HL-60 (cell line): ENCODE results near the gene TTLL8.

Source experiments
- DNase-seq, 2 experiments: peaks; one replicate each; pipeline ENCODE4 v3.0.0-alpha.2; 2010 to 2020; ENCODE audit warnings: low read depth in 1 of 2, low spot score in 1 of 2
- H3K27ac ChIP-seq: fragments of 250-450 bp; sonication (Bioruptor Pico); replicated peaks from 2 replicates; pipeline ENCODE4 v1.5.1; 2020; ENCODE audit warnings: mild to moderate bottlenecking, moderate library complexity
- H3K27me3 ChIP-seq: fragments of 250-450 bp; sonication (Bioruptor Pico); 2 replicates; pipeline ENCODE4 v1.5.1; 2021; ENCODE audit warnings: mild to moderate bottlenecking, moderate library complexity; ENCODE audit not compliant: insufficient read depth, poor library complexity, severe bottlenecking
- H3K4me3 ChIP-seq: replicated peaks from 2 replicates; pipeline ENCODE4 v1.5.1; 2011; ENCODE audit warnings: mild to moderate bottlenecking, control low read depth, low read length; ENCODE audit not compliant: insufficient read depth
- GABPA ChIP-seq: IDR thresholded peaks from 2 replicates; pipeline ENCODE4 v1.6.1; 2012; ENCODE audit warnings: low read depth
- POLR2AphosphoS5 ChIP-seq: IDR thresholded peaks from 2 replicates; pipeline ENCODE4 v1.6.1; 2012; ENCODE audit warnings: low read depth
- SPI1 ChIP-seq: IDR thresholded peaks from 2 replicates; pipeline ENCODE4 v1.6.1; 2012; ENCODE audit warnings: low read depth, mild to moderate bottlenecking, borderline replicate concordance
- TF ChIP-seq, protein P1 (sequence below): IDR thresholded peaks from 2 replicates; pipeline ENCODE4 v1.6.1; 2012; ENCODE audit warnings: low read depth; ENCODE audit not compliant: insufficient replicate concordance
- TF ChIP-seq, protein P2 (sequence below): IDR thresholded peaks from one replicate; pipeline ENCODE4 v1.5.1; 2011; ENCODE audit warnings: low read length, control low read depth, inconsistent platforms; ENCODE audit not compliant: insufficient read depth

The TTLL8 gene

DNA sequence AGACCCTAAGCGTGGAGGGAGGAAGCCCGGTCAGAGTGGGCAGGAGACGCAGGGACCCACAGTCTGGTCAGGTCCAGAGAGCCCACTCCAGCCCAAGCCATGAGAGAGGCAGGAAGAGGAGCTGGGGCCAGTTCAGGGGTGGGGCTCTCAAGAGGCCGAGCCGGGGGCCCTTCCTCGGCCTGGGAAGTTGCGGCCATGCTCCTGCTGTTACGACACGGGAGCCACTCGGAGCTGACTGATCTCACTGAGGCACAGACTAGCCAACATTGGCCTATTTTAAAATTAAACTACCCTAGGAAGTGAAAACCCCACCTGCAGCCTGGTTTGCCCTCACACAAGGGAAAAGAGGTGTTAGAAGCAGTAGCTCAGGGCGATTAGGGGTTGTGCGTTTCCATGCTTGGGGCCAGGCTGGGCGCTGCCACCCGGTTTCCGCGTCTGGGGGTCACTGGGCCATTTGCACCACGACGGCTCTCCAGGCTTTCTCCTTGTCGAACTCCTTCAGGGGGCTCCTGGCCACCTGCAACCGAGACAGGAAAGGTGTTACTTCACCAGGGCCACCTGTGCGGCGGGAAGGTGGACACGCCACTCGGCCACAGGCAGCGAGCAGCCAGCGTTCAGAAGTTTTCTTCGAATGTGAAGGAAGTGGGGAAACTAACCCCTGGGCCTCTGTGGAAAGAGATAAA lies 3.2 kb upstream of the TTLL8 start:
- no peak; the same call in 1 of the 2 replicates for TF ChIP-seq SPI1
- TF ChIP-seq POLR2AphosphoS5: peak; percentile 56; the same call in 1 of the 2 replicates
- H3K27me3 ChIP-seq: peaks cover 2% of the 10 kb centered on the region
- H3K27ac ChIP-seq: peak overlapping the region; percentile 85
- H3K4me3 ChIP-seq: no peak overlapping the region
- DNase-seq: peak in 1 of 2 experiments; percentile 39

DNA sequence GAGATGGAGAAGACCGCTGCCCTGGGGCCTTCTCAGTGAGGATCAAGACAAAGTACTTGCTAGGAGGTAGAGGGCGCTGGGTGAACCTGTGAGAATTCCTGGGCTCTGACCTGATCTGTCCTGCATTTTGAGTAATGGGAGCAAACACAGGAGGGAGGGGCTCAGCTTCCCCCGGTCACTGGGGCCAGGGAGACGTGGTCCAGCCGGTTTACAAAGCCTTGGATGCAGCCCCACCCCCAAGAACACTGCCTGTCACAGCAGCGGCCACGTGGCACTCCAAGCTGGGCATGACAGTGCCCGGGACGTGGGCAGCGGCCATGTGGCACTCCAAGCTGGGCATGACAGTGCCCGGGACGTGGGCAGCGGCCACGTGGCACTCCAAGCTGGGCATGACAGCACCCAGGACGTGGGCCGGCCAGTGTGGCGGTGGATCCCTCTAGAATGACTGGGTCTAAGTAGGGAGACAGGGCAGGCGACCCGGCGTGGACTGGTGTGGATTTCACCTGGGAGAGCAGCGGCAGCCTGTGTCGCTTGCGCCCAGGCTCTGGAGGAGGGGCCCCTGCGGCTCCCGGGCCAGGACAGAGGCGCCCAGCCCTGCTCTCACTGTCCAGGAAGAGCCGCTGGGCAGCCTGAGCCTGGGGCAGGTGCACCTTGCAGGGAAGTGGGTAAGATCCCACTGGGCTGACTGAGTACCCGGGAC lies 2.5 kb upstream of the TTLL8 start:
- no peak for TF ChIP-seq POLR2AphosphoS5
- TF ChIP-seq, protein P1, sequence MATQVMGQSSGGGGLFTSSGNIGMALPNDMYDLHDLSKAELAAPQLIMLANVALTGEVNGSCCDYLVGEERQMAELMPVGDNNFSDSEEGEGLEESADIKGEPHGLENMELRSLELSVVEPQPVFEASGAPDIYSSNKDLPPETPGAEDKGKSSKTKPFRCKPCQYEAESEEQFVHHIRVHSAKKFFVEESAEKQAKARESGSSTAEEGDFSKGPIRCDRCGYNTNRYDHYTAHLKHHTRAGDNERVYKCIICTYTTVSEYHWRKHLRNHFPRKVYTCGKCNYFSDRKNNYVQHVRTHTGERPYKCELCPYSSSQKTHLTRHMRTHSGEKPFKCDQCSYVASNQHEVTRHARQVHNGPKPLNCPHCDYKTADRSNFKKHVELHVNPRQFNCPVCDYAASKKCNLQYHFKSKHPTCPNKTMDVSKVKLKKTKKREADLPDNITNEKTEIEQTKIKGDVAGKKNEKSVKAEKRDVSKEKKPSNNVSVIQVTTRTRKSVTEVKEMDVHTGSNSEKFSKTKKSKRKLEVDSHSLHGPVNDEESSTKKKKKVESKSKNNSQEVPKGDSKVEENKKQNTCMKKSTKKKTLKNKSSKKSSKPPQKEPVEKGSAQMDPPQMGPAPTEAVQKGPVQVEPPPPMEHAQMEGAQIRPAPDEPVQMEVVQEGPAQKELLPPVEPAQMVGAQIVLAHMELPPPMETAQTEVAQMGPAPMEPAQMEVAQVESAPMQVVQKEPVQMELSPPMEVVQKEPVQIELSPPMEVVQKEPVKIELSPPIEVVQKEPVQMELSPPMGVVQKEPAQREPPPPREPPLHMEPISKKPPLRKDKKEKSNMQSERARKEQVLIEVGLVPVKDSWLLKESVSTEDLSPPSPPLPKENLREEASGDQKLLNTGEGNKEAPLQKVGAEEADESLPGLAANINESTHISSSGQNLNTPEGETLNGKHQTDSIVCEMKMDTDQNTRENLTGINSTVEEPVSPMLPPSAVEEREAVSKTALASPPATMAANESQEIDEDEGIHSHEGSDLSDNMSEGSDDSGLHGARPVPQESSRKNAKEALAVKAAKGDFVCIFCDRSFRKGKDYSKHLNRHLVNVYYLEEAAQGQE: no peak
- TF ChIP-seq, protein P2, sequence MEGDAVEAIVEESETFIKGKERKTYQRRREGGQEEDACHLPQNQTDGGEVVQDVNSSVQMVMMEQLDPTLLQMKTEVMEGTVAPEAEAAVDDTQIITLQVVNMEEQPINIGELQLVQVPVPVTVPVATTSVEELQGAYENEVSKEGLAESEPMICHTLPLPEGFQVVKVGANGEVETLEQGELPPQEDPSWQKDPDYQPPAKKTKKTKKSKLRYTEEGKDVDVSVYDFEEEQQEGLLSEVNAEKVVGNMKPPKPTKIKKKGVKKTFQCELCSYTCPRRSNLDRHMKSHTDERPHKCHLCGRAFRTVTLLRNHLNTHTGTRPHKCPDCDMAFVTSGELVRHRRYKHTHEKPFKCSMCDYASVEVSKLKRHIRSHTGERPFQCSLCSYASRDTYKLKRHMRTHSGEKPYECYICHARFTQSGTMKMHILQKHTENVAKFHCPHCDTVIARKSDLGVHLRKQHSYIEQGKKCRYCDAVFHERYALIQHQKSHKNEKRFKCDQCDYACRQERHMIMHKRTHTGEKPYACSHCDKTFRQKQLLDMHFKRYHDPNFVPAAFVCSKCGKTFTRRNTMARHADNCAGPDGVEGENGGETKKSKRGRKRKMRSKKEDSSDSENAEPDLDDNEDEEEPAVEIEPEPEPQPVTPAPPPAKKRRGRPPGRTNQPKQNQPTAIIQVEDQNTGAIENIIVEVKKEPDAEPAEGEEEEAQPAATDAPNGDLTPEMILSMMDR: no peak
- no peak for TF ChIP-seq GABPA
- no peak for TF ChIP-seq SPI1
- Histone ChIP-seq H3K27ac (peak overlapping the region; percentile 85), H3K27me3 (peaks cover 2% of the 10 kb centered on the region), H3K4me3 (no peak overlapping the region)
- DNase-seq: no peak

DNA sequence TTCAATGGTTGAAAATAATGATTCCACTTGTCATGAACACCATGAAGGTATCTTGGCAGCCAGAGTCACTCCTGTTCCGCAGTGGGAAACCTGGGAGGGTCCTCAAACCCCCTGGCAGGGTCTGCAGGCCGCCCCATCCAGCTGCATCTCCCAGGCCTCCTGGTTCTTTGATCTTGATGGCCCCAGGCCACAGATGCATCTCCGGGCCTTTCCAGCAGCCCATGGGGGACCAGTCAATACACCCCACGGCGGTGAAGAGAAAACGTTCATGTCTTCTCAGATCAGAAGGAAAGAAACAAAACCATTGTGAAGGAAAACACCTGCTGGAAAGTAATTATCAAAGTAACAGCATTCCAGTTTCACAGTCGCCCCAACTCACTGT lies 1.8 kb upstream of the TTLL8 start:
- no peak overlapping the region for H3K27ac ChIP-seq
- TF ChIP-seq GABPA (no peak), SPI1 (no peak), POLR2AphosphoS5 (no peak)
- TF ChIP-seq, protein P2: no peak
- TF ChIP-seq, protein P1: no peak
- DNase-seq: no peak
- no peak overlapping the region for H3K4me3 ChIP-seq
- peaks cover 2% of the 10 kb centered on the region for H3K27me3 ChIP-seq

DNA sequence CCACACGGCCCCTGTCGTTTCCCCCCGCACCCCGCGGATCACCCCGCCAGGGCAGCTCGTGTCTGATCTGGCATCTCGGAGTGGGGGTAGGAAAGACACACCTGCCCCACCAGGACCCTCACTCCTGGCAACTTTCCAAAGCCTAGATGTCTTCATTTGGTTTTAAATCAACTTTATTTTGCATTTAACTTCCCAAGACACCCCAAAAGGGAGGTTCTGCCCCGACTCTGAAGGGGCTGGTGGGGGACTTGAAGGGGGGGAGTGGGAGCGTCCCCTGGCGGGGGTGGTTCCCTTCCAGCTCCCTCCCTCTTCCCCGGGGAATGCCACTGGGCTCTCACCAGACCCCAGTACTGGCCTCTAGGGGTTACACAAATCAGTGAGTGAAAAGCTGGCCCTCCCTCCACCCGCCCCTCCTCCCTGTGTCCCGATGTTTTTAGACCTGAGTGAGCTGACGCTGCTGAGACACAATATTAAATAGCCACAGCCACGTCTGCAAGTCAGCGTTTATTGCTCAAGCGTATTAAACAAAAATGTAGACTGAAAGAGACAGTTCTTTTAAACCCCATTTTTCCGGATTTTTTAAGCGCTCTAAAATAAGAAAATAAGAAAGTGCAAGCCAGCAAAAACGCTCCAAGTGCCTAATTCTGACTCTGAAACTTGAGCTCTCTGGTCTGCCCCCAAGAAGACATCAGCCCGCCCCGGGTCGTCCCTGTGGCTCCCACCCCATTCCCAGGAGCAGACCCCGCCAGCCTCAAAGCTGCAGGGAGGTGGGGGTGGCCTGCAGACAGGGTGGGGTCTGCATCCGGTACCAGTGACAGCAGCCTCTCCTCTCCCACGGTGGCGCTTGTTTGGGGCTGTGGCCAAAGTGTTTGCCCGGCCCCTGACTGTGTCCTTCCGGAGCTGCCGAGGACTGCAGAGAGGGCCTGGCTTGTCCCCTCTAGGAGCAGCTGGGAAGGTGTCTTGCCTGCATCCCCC lies 1.1 kb upstream of the TTLL8 start:
- no peak overlapping the region for H3K27ac ChIP-seq
- no peak overlapping the region for H3K4me3 ChIP-seq
- TF ChIP-seq GABPA (no peak), POLR2AphosphoS5 (peak; percentile 45; the same call in 1 of the 2 replicates), SPI1 (no peak)
- TF ChIP-seq, protein P1: no peak
- TF ChIP-seq, protein P2: no peak
- H3K27me3 ChIP-seq: peaks cover 2% of the 10 kb centered on the region
- DNase-seq: peak in 1 of 2 experiments; percentile 21
